ENCODE measurements around the gene OSBPL6.

Gene OSBPL6

GRCh38 chr2:178243961-178244360, 49.6 kb downstream of the OSBPL6 start:
- no peak for TF ChIP-seq GATA2 (IDR thresholded peaks at IDR 0.05; ENCODE audit: low read depth, low read length)
- TF ChIP-seq GATA3 (IDR thresholded peaks at IDR 0.05; ENCODE audit: low read depth, low read length), result no peak

- TF ChIP-seq GATA3 (IDR thresholded peaks at IDR 0.05; ENCODE audit: low read depth, low read length) (no peak), GATA2 (IDR thresholded peaks at IDR 0.05; ENCODE audit: low read depth, low read length) (no peak)
These were observed 50.5 kb downstream of the OSBPL6 start for GRCh38 chr2:178244777-178245176.

- TF ChIP-seq GATA3 (IDR thresholded peaks at IDR 0.05; ENCODE audit: low read depth, low read length) (no peak), GATA2 (IDR thresholded peaks at IDR 0.05; ENCODE audit: low read depth, low read length) (no peak)
These were observed 52.4 kb downstream of the OSBPL6 start for GRCh38 chr2:178246696-178247095.

- TF ChIP-seq GATA2 (IDR thresholded peaks at IDR 0.05; ENCODE audit: low read depth, low read length), result no peak
- no peak for TF ChIP-seq GATA3 (IDR thresholded peaks at IDR 0.05; ENCODE audit: low read depth, low read length)
These were observed 52.9 kb downstream of the OSBPL6 start for GRCh38 chr2:178247250-178247649.

- TF ChIP-seq GATA2 (IDR thresholded peaks at IDR 0.05; ENCODE audit: low read depth, low read length), result no peak
- no peak for TF ChIP-seq GATA3 (IDR thresholded peaks at IDR 0.05; ENCODE audit: low read depth, low read length)
These were observed 56.1 kb downstream of the OSBPL6 start for GRCh38 chr2:178250429-178250828.

- TF ChIP-seq GATA2 (IDR thresholded peaks at IDR 0.05; ENCODE audit: low read depth, low read length) (no peak), GATA3 (IDR thresholded peaks at IDR 0.05; ENCODE audit: low read depth, low read length) (no peak)
These were observed 57.0 kb downstream of the OSBPL6 start for GRCh38 chr2:178251151-178251955.

GRCh38 chr2:178256382-178257042, 62.2 kb downstream of the OSBPL6 start:
- no peak for TF ChIP-seq GATA2 (IDR thresholded peaks at IDR 0.05; ENCODE audit: low read depth, low read length)
- no peak for TF ChIP-seq GATA3 (IDR thresholded peaks at IDR 0.05; ENCODE audit: low read depth, low read length)

- TF ChIP-seq GATA2 (IDR thresholded peaks at IDR 0.05; ENCODE audit: low read depth, low read length) (no peak), GATA3 (IDR thresholded peaks at IDR 0.05; ENCODE audit: low read depth, low read length) (no peak)
These were observed 62.8 kb downstream of the OSBPL6 start for GRCh38 chr2:178257127-178257526.

GRCh38 chr2:178258916-178259315, 64.6 kb downstream of the OSBPL6 start:
- TF ChIP-seq GATA2 (IDR thresholded peaks at IDR 0.05; ENCODE audit: low read depth, low read length) (no peak), GATA3 (IDR thresholded peaks at IDR 0.05; ENCODE audit: low read depth, low read length) (no peak)

- TF ChIP-seq GATA3 (IDR thresholded peaks at IDR 0.05; ENCODE audit: low read depth, low read length), result no peak
- TF ChIP-seq GATA2 (IDR thresholded peaks at IDR 0.05; ENCODE audit: low read depth, low read length), result no peak
These were observed 69.0 kb downstream of the OSBPL6 start for GRCh38 chr2:178263159-178263860.

GRCh38 chr2:178264211-178264610, 69.9 kb downstream of the OSBPL6 start:
- TF ChIP-seq GATA2 (IDR thresholded peaks at IDR 0.05; ENCODE audit: low read depth, low read length) (no peak), GATA3 (IDR thresholded peaks at IDR 0.05; ENCODE audit: low read depth, low read length) (no peak)

- TF ChIP-seq GATA2 (IDR thresholded peaks at IDR 0.05; ENCODE audit: low read depth, low read length) (no peak), GATA3 (IDR thresholded peaks at IDR 0.05; ENCODE audit: low read depth, low read length) (no peak)
These were observed 71.5 kb downstream of the OSBPL6 start for GRCh38 chr2:178265851-178266250.

GRCh38 chr2:178266445-178266844, 72.1 kb downstream of the OSBPL6 start:
- TF ChIP-seq GATA2 (IDR thresholded peaks at IDR 0.05; ENCODE audit: low read depth, low read length), result no peak
- no peak for TF ChIP-seq GATA3 (IDR thresholded peaks at IDR 0.05; ENCODE audit: low read depth, low read length)

- TF ChIP-seq GATA3 (IDR thresholded peaks at IDR 0.05; ENCODE audit: low read depth, low read length) (no peak), GATA2 (IDR thresholded peaks at IDR 0.05; ENCODE audit: low read depth, low read length) (no peak)
These were observed 73.3 kb downstream of the OSBPL6 start for GRCh38 chr2:178267660-178268059.

Data from SH-SY5Y (cell line).